HG03097 (cell line): ENCODE data around the gene PDSS2.
A peak's percentile ranks its signal among the peaks of the same experiment; 100 is the strongest.
"Not testable (repeated sequence)": the region's sequence is repeated elsewhere in the genome, so short reads cannot be mapped to it uniquely, and the experiment has no call there.

Experiments used
- ATAC-seq: cut with Tn5 transposase; IDR thresholded peaks from one replicate; pipeline ENCODE4 v1.9.1; 2021; ENCODE audit not compliant: unreplicated experiment, low FRiP score

PDSS2 gene

GRCh38 chr6:107329063-107329860 lies 130.1 kb downstream of the PDSS2 start:
- ATAC-seq = no peak

- no peak for ATAC-seq
Measured at GRCh38 chr6:107328081-107328480, 131.3 kb downstream of the PDSS2 start.

- ATAC-seq = no peak
Measured at GRCh38 chr6:107323133-107323785, 136.1 kb downstream of the PDSS2 start.

- no peak for ATAC-seq
Measured at GRCh38 chr6:107321793-107322192, 137.6 kb downstream of the PDSS2 start.

GRCh38 chr6:107319906-107320530 lies 139.3 kb downstream of the PDSS2 start:
- no peak for ATAC-seq

- ATAC-seq = peak; percentile 79
Measured at GRCh38 chr6:107318100-107318736, 141.1 kb downstream of the PDSS2 start.

- ATAC-seq = no peak
Measured at GRCh38 chr6:107315114-107315513, 144.2 kb downstream of the PDSS2 start.

GRCh38 chr6:107314531-107314939 lies 144.8 kb downstream of the PDSS2 start:
- no peak for ATAC-seq

GRCh38 chr6:107313776-107314175 lies 145.6 kb downstream of the PDSS2 start:
- ATAC-seq = no peak

- no peak for ATAC-seq
Measured at GRCh38 chr6:107310362-107310761, 149.0 kb downstream of the PDSS2 start.

GRCh38 chr6:107308677-107309076 lies 150.7 kb downstream of the PDSS2 start:
- no peak for ATAC-seq

- not testable (repeated sequence) for ATAC-seq
Measured at GRCh38 chr6:107305994-107306393, 153.4 kb downstream of the PDSS2 start.

- no peak for ATAC-seq
Measured at GRCh38 chr6:107305391-107305790, 154.0 kb downstream of the PDSS2 start.

GRCh38 chr6:107304421-107305025 lies 154.8 kb downstream of the PDSS2 start:
- no peak for ATAC-seq

- no peak for ATAC-seq
Measured at GRCh38 chr6:107293350-107293749, 166.0 kb downstream of the PDSS2 start.

GRCh38 chr6:107292715-107293271 lies 166.6 kb downstream of the PDSS2 start:
- no peak for ATAC-seq

- ATAC-seq = no peak
Measured at GRCh38 chr6:107290491-107290890, 168.9 kb downstream of the PDSS2 start.

- ATAC-seq = not testable (repeated sequence)
Measured at GRCh38 chr6:107289258-107289657, 170.1 kb downstream of the PDSS2 start.

GRCh38 chr6:107285683-107286082 lies 173.7 kb downstream of the PDSS2 start:
- ATAC-seq = not testable (repeated sequence)

GRCh38 chr6:107284805-107285204 lies 174.6 kb downstream of the PDSS2 start:
- ATAC-seq = no peak
